ENCODE data around the gene CDR2L.

CDR2L gene

GRCh38 chr17:74987418-74987908, at the start of gene CDR2L:
Gene CDR2L (plus strand): TSS chr17:74987632. CDS start chr17:74988044, 412 bp downstream.
- H3K9me3 ChIP-seq (ENCODE audit: control insufficient read depth, low read depth, low read length), result no peaks in the 10 kb centered on the region
- H3K27me3 ChIP-seq (ENCODE audit: control insufficient read depth, insufficient read depth, low read length), result no peaks in the 10 kb centered on the region
- peaks cover 10% of the 10 kb centered on the region for H3K4me1 ChIP-seq (ENCODE audit: control insufficient read depth, low read depth, low read length)
- H3K36me3 ChIP-seq (ENCODE audit: control insufficient read depth, low read depth, low read length), result no peaks in the 10 kb centered on the region
- peak within 1 kb of the TSS; percentile 70 for H3K9ac ChIP-seq (ENCODE audit: low read length)
- H3K4me3 ChIP-seq (ENCODE audit: low read length), result peak within 1 kb of the TSS; percentile 88
- no peak within 1 kb of the TSS for H3K27ac ChIP-seq (ENCODE audit: low read length)

- Histone ChIP-seq H3K4me1 (ENCODE audit: control insufficient read depth, low read depth, low read length) (no peaks in the 10 kb centered on the region), H3K27me3 (ENCODE audit: control insufficient read depth, insufficient read depth, low read length) (peaks cover 60% of the 10 kb centered on the region), H3K27ac (ENCODE audit: low read length) (no peak overlapping the region), H3K9ac (ENCODE audit: low read length) (no peak overlapping the region), H3K9me3 (ENCODE audit: control insufficient read depth, low read depth, low read length) (no peaks in the 10 kb centered on the region), H3K36me3 (ENCODE audit: control insufficient read depth, low read depth, low read length) (no peaks in the 10 kb centered on the region), H3K4me3 (ENCODE audit: low read length) (no peak overlapping the region)
Measured at GRCh38 chr17:74938194-74938950, 49.1 kb upstream of the CDR2L start.

GRCh38 chr17:74939534-74939933, 47.9 kb upstream of the CDR2L start:
- Histone ChIP-seq H3K9me3 (ENCODE audit: control insufficient read depth, low read depth, low read length) (no peaks in the 10 kb centered on the region), H3K4me1 (ENCODE audit: control insufficient read depth, low read depth, low read length) (no peaks in the 10 kb centered on the region), H3K4me3 (ENCODE audit: low read length) (no peak overlapping the region), H3K9ac (ENCODE audit: low read length) (no peak overlapping the region), H3K27me3 (ENCODE audit: control insufficient read depth, insufficient read depth, low read length) (peaks cover 48% of the 10 kb centered on the region), H3K27ac (ENCODE audit: low read length) (no peak overlapping the region), H3K36me3 (ENCODE audit: control insufficient read depth, low read depth, low read length) (no peaks in the 10 kb centered on the region)

- Histone ChIP-seq H3K36me3 (ENCODE audit: control insufficient read depth, low read depth, low read length) (no peaks in the 10 kb centered on the region), H3K4me3 (ENCODE audit: low read length) (no peak overlapping the region), H3K9ac (ENCODE audit: low read length) (no peak overlapping the region), H3K27ac (ENCODE audit: low read length) (no peak overlapping the region), H3K9me3 (ENCODE audit: control insufficient read depth, low read depth, low read length) (no peaks in the 10 kb centered on the region), H3K27me3 (ENCODE audit: control insufficient read depth, insufficient read depth, low read length) (peaks cover 31% of the 10 kb centered on the region), H3K4me1 (ENCODE audit: control insufficient read depth, low read depth, low read length) (no peaks in the 10 kb centered on the region)
Measured at GRCh38 chr17:74941128-74941725, 46.2 kb upstream of the CDR2L start.

GRCh38 chr17:74943808-74944522, 43.5 kb upstream of the CDR2L start:
- H3K27me3 ChIP-seq (ENCODE audit: control insufficient read depth, insufficient read depth, low read length), result peaks cover 4% of the 10 kb centered on the region
- H3K9me3 ChIP-seq (ENCODE audit: control insufficient read depth, low read depth, low read length), result no peaks in the 10 kb centered on the region
- H3K9ac ChIP-seq (ENCODE audit: low read length), result no peak overlapping the region
- no peaks in the 10 kb centered on the region for H3K4me1 ChIP-seq (ENCODE audit: control insufficient read depth, low read depth, low read length)
- no peak overlapping the region for H3K27ac ChIP-seq (ENCODE audit: low read length)
- no peaks in the 10 kb centered on the region for H3K36me3 ChIP-seq (ENCODE audit: control insufficient read depth, low read depth, low read length)
- no peak overlapping the region for H3K4me3 ChIP-seq (ENCODE audit: low read length)

- Histone ChIP-seq H3K27ac (ENCODE audit: low read length) (no peak overlapping the region), H3K9ac (ENCODE audit: low read length) (no peak overlapping the region), H3K9me3 (ENCODE audit: control insufficient read depth, low read depth, low read length) (no peaks in the 10 kb centered on the region), H3K4me1 (ENCODE audit: control insufficient read depth, low read depth, low read length) (no peaks in the 10 kb centered on the region), H3K27me3 (ENCODE audit: control insufficient read depth, insufficient read depth, low read length) (no peaks in the 10 kb centered on the region), H3K4me3 (ENCODE audit: low read length) (no peak overlapping the region), H3K36me3 (ENCODE audit: control insufficient read depth, low read depth, low read length) (no peaks in the 10 kb centered on the region)
Measured at GRCh38 chr17:74945543-74945942, 41.9 kb upstream of the CDR2L start.

- H3K27me3 ChIP-seq (ENCODE audit: control insufficient read depth, insufficient read depth, low read length), result no peaks in the 10 kb centered on the region
- H3K4me3 ChIP-seq (ENCODE audit: low read length), result no peak overlapping the region
- no peaks in the 10 kb centered on the region for H3K4me1 ChIP-seq (ENCODE audit: control insufficient read depth, low read depth, low read length)
- no peaks in the 10 kb centered on the region for H3K36me3 ChIP-seq (ENCODE audit: control insufficient read depth, low read depth, low read length)
- no peak overlapping the region for H3K27ac ChIP-seq (ENCODE audit: low read length)
- no peaks in the 10 kb centered on the region for H3K9me3 ChIP-seq (ENCODE audit: control insufficient read depth, low read depth, low read length)
- no peak overlapping the region for H3K9ac ChIP-seq (ENCODE audit: low read length)
Measured at GRCh38 chr17:74946641-74947040, 40.8 kb upstream of the CDR2L start.

- H3K36me3 ChIP-seq (ENCODE audit: control insufficient read depth, low read depth, low read length), result no peaks in the 10 kb centered on the region
- H3K4me3 ChIP-seq (ENCODE audit: low read length), result no peak overlapping the region
- no peaks in the 10 kb centered on the region for H3K9me3 ChIP-seq (ENCODE audit: control insufficient read depth, low read depth, low read length)
- H3K4me1 ChIP-seq (ENCODE audit: control insufficient read depth, low read depth, low read length), result no peaks in the 10 kb centered on the region
- H3K9ac ChIP-seq (ENCODE audit: low read length), result no peak overlapping the region
- H3K27ac ChIP-seq (ENCODE audit: low read length), result no peak overlapping the region
- H3K27me3 ChIP-seq (ENCODE audit: control insufficient read depth, insufficient read depth, low read length), result peaks cover under 1% of the 10 kb centered on the region
Measured at GRCh38 chr17:74947041-74947754, 40.2 kb upstream of the CDR2L start.

GRCh38 chr17:74949455-74950115, 37.8 kb upstream of the CDR2L start:
- Histone ChIP-seq H3K27me3 (ENCODE audit: control insufficient read depth, insufficient read depth, low read length) (peaks cover 6% of the 10 kb centered on the region), H3K4me1 (ENCODE audit: control insufficient read depth, low read depth, low read length) (no peaks in the 10 kb centered on the region), H3K27ac (ENCODE audit: low read length) (no peak overlapping the region), H3K9me3 (ENCODE audit: control insufficient read depth, low read depth, low read length) (no peaks in the 10 kb centered on the region), H3K4me3 (ENCODE audit: low read length) (no peak overlapping the region), H3K36me3 (ENCODE audit: control insufficient read depth, low read depth, low read length) (no peaks in the 10 kb centered on the region), H3K9ac (ENCODE audit: low read length) (no peak overlapping the region)

- H3K27me3 ChIP-seq (ENCODE audit: control insufficient read depth, insufficient read depth, low read length), result peaks cover 6% of the 10 kb centered on the region
- no peak overlapping the region for H3K9ac ChIP-seq (ENCODE audit: low read length)
- H3K36me3 ChIP-seq (ENCODE audit: control insufficient read depth, low read depth, low read length), result no peaks in the 10 kb centered on the region
- H3K27ac ChIP-seq (ENCODE audit: low read length), result no peak overlapping the region
- no peak overlapping the region for H3K4me3 ChIP-seq (ENCODE audit: low read length)
- H3K4me1 ChIP-seq (ENCODE audit: control insufficient read depth, low read depth, low read length), result no peaks in the 10 kb centered on the region
- no peaks in the 10 kb centered on the region for H3K9me3 ChIP-seq (ENCODE audit: control insufficient read depth, low read depth, low read length)
Measured at GRCh38 chr17:74950207-74950606, 37.2 kb upstream of the CDR2L start.

GRCh38 chr17:74951065-74951464, 36.4 kb upstream of the CDR2L start:
- Histone ChIP-seq H3K36me3 (ENCODE audit: control insufficient read depth, low read depth, low read length) (no peaks in the 10 kb centered on the region), H3K27me3 (ENCODE audit: control insufficient read depth, insufficient read depth, low read length) (peaks cover 6% of the 10 kb centered on the region), H3K9me3 (ENCODE audit: control insufficient read depth, low read depth, low read length) (no peaks in the 10 kb centered on the region), H3K27ac (ENCODE audit: low read length) (no peak overlapping the region), H3K9ac (ENCODE audit: low read length) (no peak overlapping the region), H3K4me1 (ENCODE audit: control insufficient read depth, low read depth, low read length) (no peaks in the 10 kb centered on the region), H3K4me3 (ENCODE audit: low read length) (no peak overlapping the region)
